Astrocyte of the spinal cord (primary cell): ENCODE measurements around the gene NKX6-2.
A peak's percentile ranks its signal among the peaks of the same experiment; 100 is the strongest.

Experiments
- DNase-seq: peaks from one replicate; pipeline ENCODE4 v3.0.0; 2011; ENCODE audit warnings: low read depth, low spot score
- H3K4me3 ChIP-seq: 2 replicates; pipeline ENCODE4 v1.5.1; 2011; ENCODE audit warnings: low read depth, mild to moderate bottlenecking, low read length, moderate library complexity
- in situ Hi-C: cut with HindIII; loops from 2 replicates; pipeline ENCODE4 v1.10.0; 2017; ENCODE audit warnings: low sequenced_read_pairs
- TF ChIP-seq, protein P1 (sequence below): IDR thresholded peaks from 2 replicates; pipeline ENCODE4 v1.5.1; 2012; ENCODE audit warnings: low read depth, mild to moderate bottlenecking, low read length, inconsistent platforms

The NKX6-2 gene

GRCh38 chr10:132790934-132791829, 5.2 kb upstream of the NKX6-2 start:
- H3K4me3 ChIP-seq: no peak overlapping the region
- in situ Hi-C loops: no loop called here
- TF ChIP-seq, protein P1, sequence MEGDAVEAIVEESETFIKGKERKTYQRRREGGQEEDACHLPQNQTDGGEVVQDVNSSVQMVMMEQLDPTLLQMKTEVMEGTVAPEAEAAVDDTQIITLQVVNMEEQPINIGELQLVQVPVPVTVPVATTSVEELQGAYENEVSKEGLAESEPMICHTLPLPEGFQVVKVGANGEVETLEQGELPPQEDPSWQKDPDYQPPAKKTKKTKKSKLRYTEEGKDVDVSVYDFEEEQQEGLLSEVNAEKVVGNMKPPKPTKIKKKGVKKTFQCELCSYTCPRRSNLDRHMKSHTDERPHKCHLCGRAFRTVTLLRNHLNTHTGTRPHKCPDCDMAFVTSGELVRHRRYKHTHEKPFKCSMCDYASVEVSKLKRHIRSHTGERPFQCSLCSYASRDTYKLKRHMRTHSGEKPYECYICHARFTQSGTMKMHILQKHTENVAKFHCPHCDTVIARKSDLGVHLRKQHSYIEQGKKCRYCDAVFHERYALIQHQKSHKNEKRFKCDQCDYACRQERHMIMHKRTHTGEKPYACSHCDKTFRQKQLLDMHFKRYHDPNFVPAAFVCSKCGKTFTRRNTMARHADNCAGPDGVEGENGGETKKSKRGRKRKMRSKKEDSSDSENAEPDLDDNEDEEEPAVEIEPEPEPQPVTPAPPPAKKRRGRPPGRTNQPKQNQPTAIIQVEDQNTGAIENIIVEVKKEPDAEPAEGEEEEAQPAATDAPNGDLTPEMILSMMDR: no peak
- no peak for DNase-seq

DNA sequence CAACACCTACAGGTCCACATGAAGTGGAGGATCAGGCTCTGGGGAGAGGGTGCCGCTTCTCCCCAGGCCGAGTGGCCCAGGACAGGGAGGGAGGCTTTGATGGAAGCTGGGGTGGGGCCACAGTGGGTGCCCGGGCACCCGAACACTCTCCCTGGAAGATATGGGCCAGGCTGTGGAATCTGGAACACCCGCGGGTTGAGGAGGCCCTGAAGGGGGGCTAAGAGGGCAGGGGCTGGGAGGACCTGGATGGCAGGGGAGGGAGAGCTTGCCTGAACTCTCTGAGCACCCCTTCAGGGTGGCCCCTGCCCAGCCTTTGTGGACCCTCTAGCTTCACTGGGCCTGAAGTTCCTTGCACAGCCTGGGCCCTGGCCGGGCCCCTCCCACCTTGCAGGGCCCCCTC, 4.5 kb upstream of the NKX6-2 start:
- in situ Hi-C loops: no loop called here
- H3K4me3 ChIP-seq: no peak overlapping the region
- DNase-seq: no peak
- TF ChIP-seq, protein P1: no peak

DNA sequence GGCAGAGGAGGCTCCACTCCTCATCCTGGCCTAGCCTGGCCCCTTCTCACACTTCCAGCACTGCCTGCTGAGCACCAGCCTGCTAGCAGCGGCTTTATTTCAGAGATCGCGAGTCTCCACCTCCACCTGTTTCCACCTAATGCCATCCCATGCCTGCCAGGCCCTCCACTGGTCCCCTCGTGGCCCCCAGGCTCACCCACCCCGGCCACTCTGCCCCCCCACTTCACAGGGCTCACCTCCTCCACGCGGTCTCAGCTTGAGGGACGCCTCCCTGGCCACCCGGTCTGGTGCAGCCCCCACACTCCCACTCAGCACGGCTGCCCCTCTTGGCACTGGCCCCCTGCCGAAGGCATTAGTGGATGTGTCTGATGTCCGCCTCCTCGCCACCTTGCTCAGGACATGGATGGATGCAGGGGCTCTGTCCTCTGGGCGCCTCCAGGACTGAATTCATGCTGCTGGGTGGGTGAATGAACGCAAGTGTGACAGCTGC, 3.8 kb upstream of the NKX6-2 start:
- in situ Hi-C loops: no loop called here
- no peak overlapping the region for H3K4me3 ChIP-seq
- no peak for DNase-seq
- TF ChIP-seq, protein P1: no peak

DNA sequence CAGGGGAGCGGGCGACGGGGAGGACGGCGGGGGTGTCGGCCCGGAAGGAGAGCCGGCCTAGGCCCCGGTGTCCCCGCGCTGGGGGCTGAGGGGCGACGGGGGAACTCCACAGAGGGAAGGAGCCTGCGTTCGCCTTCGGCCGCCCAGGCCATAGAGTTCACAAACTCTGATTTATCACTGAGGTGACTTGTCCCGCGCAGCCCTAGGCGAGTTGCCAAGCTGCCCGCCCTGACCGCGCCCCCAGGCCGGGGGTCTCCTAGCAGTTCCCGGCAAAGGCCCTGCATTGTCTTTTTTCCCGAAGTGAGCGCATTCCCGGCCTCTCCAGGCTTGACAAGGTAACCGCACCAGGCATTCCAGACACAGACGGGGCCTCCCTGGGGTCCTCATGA, 2.9 kb upstream of the NKX6-2 start:
- TF ChIP-seq, protein P1: no peak
- no peak for DNase-seq
- no peak overlapping the region for H3K4me3 ChIP-seq
- in situ Hi-C loops: no loop called here

DNA sequence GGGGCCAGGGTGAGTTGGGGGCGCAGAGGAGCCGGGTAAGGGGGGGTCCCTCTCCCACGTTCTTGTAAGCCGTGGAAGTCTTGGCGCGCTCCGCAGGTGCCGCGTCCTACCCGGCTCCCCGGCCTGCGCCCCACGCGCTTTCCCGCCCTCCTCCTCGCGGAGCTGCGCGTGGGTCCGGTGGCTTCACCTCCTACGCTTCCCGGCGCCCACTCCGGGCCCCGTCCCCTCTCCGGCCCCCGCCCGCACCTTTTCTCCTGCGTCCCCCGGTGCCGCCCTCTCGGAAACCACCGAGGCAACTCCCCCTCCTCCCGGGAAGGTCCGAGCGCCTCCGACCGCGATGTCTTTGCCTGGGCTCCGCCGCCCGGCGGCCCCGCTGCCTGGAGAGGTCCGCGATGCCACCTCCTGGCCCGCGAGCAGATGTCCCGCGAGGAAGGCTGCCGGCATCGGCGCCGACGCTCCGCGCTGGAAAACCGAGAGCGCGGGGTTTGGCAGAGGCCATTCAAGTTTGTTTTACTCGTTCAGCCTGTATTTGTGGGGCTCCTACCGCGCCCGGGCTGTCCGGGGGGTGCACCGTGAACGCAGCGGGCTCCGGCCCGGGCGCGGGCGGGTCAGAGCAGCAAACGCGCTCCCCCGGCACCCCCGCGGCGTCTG, 2.4 kb upstream of the NKX6-2 start:
- DNase-seq: peak; percentile 9
- in situ Hi-C loops: no loop called here

DNA sequence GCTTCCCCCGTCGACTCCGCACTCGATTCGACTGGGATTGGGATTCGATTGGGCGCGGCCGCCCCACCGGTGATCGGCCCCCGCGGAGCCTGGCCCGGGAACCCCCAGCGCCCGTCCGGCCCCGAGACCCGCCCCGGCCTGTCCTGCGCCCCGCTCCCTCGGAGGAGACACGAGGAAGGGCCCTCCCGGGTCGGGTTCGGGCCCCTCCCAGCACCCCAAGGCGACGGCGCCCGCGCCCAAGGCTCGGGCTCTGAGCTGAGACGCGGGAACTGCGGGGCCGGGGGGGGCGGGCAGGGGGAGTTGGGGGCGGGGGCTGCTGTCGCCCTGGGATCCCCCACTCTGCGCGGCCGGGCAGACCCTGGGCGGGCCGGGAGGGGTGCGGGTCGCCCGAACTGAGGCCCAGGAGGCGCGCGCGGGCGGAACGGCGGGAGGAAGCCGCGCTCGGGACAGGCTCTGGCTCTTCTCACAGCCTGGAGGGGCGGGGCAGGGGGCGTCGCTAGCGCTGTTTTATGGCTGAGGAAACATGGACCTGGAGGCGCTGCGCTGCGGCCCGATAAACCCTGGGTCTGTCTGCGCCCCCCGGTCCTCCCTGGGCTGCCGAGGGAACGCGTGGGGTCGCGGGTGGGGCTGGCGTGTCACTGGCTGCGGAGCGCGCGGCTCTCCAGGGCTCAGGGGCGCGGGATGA, 1.7 kb upstream of the NKX6-2 start:
- in situ Hi-C loops: no loop called here
- DNase-seq: no peak
- no peak overlapping the region for H3K4me3 ChIP-seq
- TF ChIP-seq, protein P1: no peak

More for the DNA sequence above, 2.4 kb upstream of the NKX6-2 start:
- TF ChIP-seq, protein P1: peak; percentile 40
- H3K4me3 ChIP-seq: no peak overlapping the region
